HG03064 (cell line): ENCODE data around the gene KLF12.
A peak's percentile ranks its signal among the peaks of the same experiment; 100 is the strongest.

Source experiments
- ATAC-seq: cut with Tn5 transposase; IDR thresholded peaks from one replicate; pipeline ENCODE4 v1.9.1; 2021; ENCODE audit warnings: low read depth; ENCODE audit not compliant: unreplicated experiment

The KLF12 gene

GRCh38 chr13:74134221-74134776 lies at the start of gene KLF12:
KLF12 (minus strand) TSS chr13:74134404.
- peak; percentile 53 for ATAC-seq

- no peak for ATAC-seq
Measured at GRCh38 chr13:74182491-74182890, 48.3 kb upstream of the KLF12 start.

- no peak for ATAC-seq
Measured at GRCh38 chr13:74174810-74175209, 40.6 kb upstream of the KLF12 start.

GRCh38 chr13:74173822-74174221 lies 39.6 kb upstream of the KLF12 start:
- no peak for ATAC-seq

GRCh38 chr13:74171641-74172040 lies 37.4 kb upstream of the KLF12 start:
- no peak for ATAC-seq

- no peak for ATAC-seq
Measured at GRCh38 chr13:74169676-74170075, 35.5 kb upstream of the KLF12 start.

- ATAC-seq: no peak
Measured at GRCh38 chr13:74168263-74168675, 34.1 kb upstream of the KLF12 start.

- no peak for ATAC-seq
Measured at GRCh38 chr13:74166261-74167004, 32.2 kb upstream of the KLF12 start.

GRCh38 chr13:74162782-74163181 lies 28.6 kb upstream of the KLF12 start:
- no peak for ATAC-seq

GRCh38 chr13:74162135-74162534 lies 27.9 kb upstream of the KLF12 start:
- ATAC-seq: no peak

- no peak for ATAC-seq
Measured at GRCh38 chr13:74158571-74159352, 24.6 kb upstream of the KLF12 start.

GRCh38 chr13:74158028-74158427 lies 23.8 kb upstream of the KLF12 start:
- ATAC-seq: no peak

- no peak for ATAC-seq
Measured at GRCh38 chr13:74154981-74155380, 20.8 kb upstream of the KLF12 start.

- no peak for ATAC-seq
Measured at GRCh38 chr13:74153316-74153715, 19.1 kb upstream of the KLF12 start.

- ATAC-seq: no peak
Measured at GRCh38 chr13:74151859-74152258, 17.7 kb upstream of the KLF12 start.

GRCh38 chr13:74148352-74148751 lies 14.1 kb upstream of the KLF12 start:
- no peak for ATAC-seq

- no peak for ATAC-seq
Measured at GRCh38 chr13:74145249-74145975, 11.2 kb upstream of the KLF12 start.

- no peak for ATAC-seq
Measured at GRCh38 chr13:74144269-74144668, 10.1 kb upstream of the KLF12 start.

GRCh38 chr13:74142257-74142656 lies 8.1 kb upstream of the KLF12 start:
- ATAC-seq: no peak

GRCh38 chr13:74138241-74138640 lies 4.0 kb upstream of the KLF12 start:
- ATAC-seq: no peak

GRCh38 chr13:74136084-74136658 lies 2.0 kb upstream of the KLF12 start:
- no peak for ATAC-seq
